Ovary (tissue), 3 donors: ENCODE results near the gene CTPS2.

Experiments
- EP300 ChIP-seq: sonication (generic); formaldehyde crosslinking; IDR thresholded peaks from one replicate; pipeline ENCODE4 v1.6.1; 2017; ENCODE audit warnings: antibody characterized with exemption
- POLR2A ChIP-seq: fragments of 450-650 bp; IDR thresholded peaks from one replicate; pipeline ENCODE4 v1.6.1; 2017; ENCODE audit warnings: antibody characterized with exemption, mild to moderate bottlenecking, moderate library complexity
- TF ChIP-seq, protein P1 (sequence below), 3 donors: fragments of 450-650 bp in 2 of 3; fragments of 200-600 bp in 1 of 3; IDR thresholded peaks; one replicate each; pipeline versions ENCODE4 v1.5.1 to v1.8.0; 2016 to 2022; ENCODE audit warnings: antibody characterized with exemption in 3 of 3, mild to moderate bottlenecking in 1 of 3
- donor health status: DM: no; HTN: no; CAD: no.

DNA sequence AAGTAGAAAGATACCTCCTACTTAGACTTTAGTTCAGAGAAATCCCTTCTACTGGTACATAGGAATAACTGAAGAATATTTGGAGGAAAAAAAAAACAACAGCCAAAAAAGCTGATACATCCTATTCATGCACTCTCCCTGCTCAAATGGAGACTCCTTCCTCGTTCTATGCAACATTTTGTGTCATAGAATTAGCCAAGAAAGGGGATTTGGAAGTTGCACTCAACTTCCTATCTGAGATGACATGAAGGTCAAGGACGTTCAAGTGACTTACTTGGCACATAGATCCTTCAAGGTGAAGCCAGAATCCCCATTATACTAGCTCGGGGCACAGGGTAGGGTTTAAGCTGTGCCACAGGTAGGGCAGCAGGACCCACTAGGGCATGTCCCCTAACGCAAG lies 118.7 kb downstream of the CTPS2 start:
- TF ChIP-seq, protein P1, sequence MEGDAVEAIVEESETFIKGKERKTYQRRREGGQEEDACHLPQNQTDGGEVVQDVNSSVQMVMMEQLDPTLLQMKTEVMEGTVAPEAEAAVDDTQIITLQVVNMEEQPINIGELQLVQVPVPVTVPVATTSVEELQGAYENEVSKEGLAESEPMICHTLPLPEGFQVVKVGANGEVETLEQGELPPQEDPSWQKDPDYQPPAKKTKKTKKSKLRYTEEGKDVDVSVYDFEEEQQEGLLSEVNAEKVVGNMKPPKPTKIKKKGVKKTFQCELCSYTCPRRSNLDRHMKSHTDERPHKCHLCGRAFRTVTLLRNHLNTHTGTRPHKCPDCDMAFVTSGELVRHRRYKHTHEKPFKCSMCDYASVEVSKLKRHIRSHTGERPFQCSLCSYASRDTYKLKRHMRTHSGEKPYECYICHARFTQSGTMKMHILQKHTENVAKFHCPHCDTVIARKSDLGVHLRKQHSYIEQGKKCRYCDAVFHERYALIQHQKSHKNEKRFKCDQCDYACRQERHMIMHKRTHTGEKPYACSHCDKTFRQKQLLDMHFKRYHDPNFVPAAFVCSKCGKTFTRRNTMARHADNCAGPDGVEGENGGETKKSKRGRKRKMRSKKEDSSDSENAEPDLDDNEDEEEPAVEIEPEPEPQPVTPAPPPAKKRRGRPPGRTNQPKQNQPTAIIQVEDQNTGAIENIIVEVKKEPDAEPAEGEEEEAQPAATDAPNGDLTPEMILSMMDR (IDR thresholded peaks at IDR 0.05): no peak
- TF ChIP-seq POLR2A (no peak), EP300 (no peak)
